OCI-LY7 (cell line): ENCODE data around the gene CRNN.

Source experiments
- EZH2phosphoT487 ChIP-seq: fragments of 200-600 bp; sonication (generic); IDR thresholded peaks from 2 replicates; pipeline ENCODE4 v1.6.1; 2018; ENCODE audit warnings: low read depth, borderline replicate concordance, mild to moderate bottlenecking, mixed run types, antibody characterized with exemption, low read length, moderate library complexity, mixed read lengths
- TF ChIP-seq, protein P1 (sequence below): fragments of 200-600 bp; sonication (generic); conservative IDR thresholded peaks from 2 replicates; pipeline ENCODE4 v1.5.1; 2014; ENCODE audit warnings: mild to moderate bottlenecking, antibody characterized with exemption, low read length, moderate library complexity, mixed read lengths

DNA sequence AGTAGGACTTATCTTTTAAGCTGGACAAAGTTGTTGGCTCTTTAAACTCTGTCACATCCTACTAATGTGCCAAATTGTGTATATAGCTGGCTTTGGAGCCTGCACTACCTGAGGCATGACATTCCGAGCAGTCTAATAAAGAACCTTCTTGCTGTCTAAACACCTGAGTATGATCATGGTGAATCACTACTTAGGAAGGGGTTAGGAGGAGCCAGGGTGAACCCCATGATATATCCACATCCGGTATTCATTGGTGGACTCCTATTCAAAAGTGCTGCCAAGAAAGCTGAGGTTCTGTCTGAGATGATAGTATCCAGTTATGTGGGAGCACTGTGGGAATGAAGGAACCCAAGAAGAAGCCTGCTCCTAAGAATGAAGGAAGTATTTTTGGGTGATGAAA is 27.1 kb downstream of the CRNN start:
- TF ChIP-seq, protein P1, sequence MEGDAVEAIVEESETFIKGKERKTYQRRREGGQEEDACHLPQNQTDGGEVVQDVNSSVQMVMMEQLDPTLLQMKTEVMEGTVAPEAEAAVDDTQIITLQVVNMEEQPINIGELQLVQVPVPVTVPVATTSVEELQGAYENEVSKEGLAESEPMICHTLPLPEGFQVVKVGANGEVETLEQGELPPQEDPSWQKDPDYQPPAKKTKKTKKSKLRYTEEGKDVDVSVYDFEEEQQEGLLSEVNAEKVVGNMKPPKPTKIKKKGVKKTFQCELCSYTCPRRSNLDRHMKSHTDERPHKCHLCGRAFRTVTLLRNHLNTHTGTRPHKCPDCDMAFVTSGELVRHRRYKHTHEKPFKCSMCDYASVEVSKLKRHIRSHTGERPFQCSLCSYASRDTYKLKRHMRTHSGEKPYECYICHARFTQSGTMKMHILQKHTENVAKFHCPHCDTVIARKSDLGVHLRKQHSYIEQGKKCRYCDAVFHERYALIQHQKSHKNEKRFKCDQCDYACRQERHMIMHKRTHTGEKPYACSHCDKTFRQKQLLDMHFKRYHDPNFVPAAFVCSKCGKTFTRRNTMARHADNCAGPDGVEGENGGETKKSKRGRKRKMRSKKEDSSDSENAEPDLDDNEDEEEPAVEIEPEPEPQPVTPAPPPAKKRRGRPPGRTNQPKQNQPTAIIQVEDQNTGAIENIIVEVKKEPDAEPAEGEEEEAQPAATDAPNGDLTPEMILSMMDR, result no peak
- no peak for TF ChIP-seq EZH2phosphoT487
